Measurements from ENCODE around the gene GMDS.

GMDS gene

GRCh38 chr6:1834646-1835516, 410.5 kb downstream of the GMDS start:
- H3K27me3 ChIP-seq (replicated peaks; ENCODE audit: control insufficient read depth, insufficient read depth, low read length) = no peaks in the 10 kb centered on the region
- no peaks in the 10 kb centered on the region for H3K36me3 ChIP-seq (ENCODE audit: control insufficient read depth, insufficient read depth, low read length)
- H3K4me3 ChIP-seq (replicated peaks; ENCODE audit: low read depth, low read length) = no peak overlapping the region
- no peak for DNase-seq (ENCODE audit: extremely low read depth, insufficient read length)
- TF ChIP-seq CTCF (IDR thresholded peaks at IDR 0.05; ENCODE audit: insufficient read depth, low read length, poor library complexity, severe bottlenecking) = no peak

- H3K4me3 ChIP-seq (replicated peaks; ENCODE audit: low read depth, low read length) = no peak overlapping the region
- no peak for TF ChIP-seq CTCF (IDR thresholded peaks at IDR 0.05; ENCODE audit: insufficient read depth, low read length, poor library complexity, severe bottlenecking)
- no peaks in the 10 kb centered on the region for H3K27me3 ChIP-seq (replicated peaks; ENCODE audit: control insufficient read depth, insufficient read depth, low read length)
- no peak for DNase-seq (ENCODE audit: extremely low read depth, insufficient read length)
- no peaks in the 10 kb centered on the region for H3K36me3 ChIP-seq (ENCODE audit: control insufficient read depth, insufficient read depth, low read length)
These were observed 411.2 kb downstream of the GMDS start for GRCh38 chr6:1834207-1834606.

- H3K36me3 ChIP-seq (ENCODE audit: control insufficient read depth, insufficient read depth, low read length) = no peaks in the 10 kb centered on the region
- H3K4me3 ChIP-seq (replicated peaks; ENCODE audit: low read depth, low read length) = no peak overlapping the region
- TF ChIP-seq CTCF (IDR thresholded peaks at IDR 0.05; ENCODE audit: insufficient read depth, low read length, poor library complexity, severe bottlenecking) = no peak
- no peak for DNase-seq (ENCODE audit: extremely low read depth, insufficient read length)
- H3K27me3 ChIP-seq (replicated peaks; ENCODE audit: control insufficient read depth, insufficient read depth, low read length) = no peaks in the 10 kb centered on the region
These were observed 412.3 kb downstream of the GMDS start for GRCh38 chr6:1832844-1833787.

GRCh38 chr6:1832358-1832757, 413.0 kb downstream of the GMDS start:
- no peaks in the 10 kb centered on the region for H3K27me3 ChIP-seq (replicated peaks; ENCODE audit: control insufficient read depth, insufficient read depth, low read length)
- DNase-seq (ENCODE audit: extremely low read depth, insufficient read length) = no peak
- no peaks in the 10 kb centered on the region for H3K36me3 ChIP-seq (ENCODE audit: control insufficient read depth, insufficient read depth, low read length)
- TF ChIP-seq CTCF (IDR thresholded peaks at IDR 0.05; ENCODE audit: insufficient read depth, low read length, poor library complexity, severe bottlenecking) = no peak
- H3K4me3 ChIP-seq (replicated peaks; ENCODE audit: low read depth, low read length) = no peak overlapping the region

GRCh38 chr6:1827984-1828793, 417.2 kb downstream of the GMDS start:
- no peak overlapping the region for H3K4me3 ChIP-seq (replicated peaks; ENCODE audit: low read depth, low read length)
- no peaks in the 10 kb centered on the region for H3K27me3 ChIP-seq (replicated peaks; ENCODE audit: control insufficient read depth, insufficient read depth, low read length)
- H3K36me3 ChIP-seq (ENCODE audit: control insufficient read depth, insufficient read depth, low read length) = no peaks in the 10 kb centered on the region
- DNase-seq (ENCODE audit: extremely low read depth, insufficient read length) = no peak
- TF ChIP-seq CTCF (IDR thresholded peaks at IDR 0.05; ENCODE audit: insufficient read depth, low read length, poor library complexity, severe bottlenecking) = no peak
